Thyroid gland (tissue), 4 donors: Measurements from ENCODE around the gene SHISAL1.

ENCODE experiments used
- POLR2A ChIP-seq, 2 donors: fragments of 450-650 bp; IDR thresholded peaks; one replicate each; pipeline ENCODE4 v1.6.1; 2017; ENCODE audit warnings: antibody characterized with exemption in 2 of 2, mild to moderate bottlenecking in 2 of 2, moderate library complexity in 1 of 2
- TF ChIP-seq, protein P1 (sequence below), 6 experiments: fragments of 200-600 bp in 3 of 6; fragments of 450-650 bp in 3 of 6; sonication (generic) in 3 of 6; IDR thresholded peaks; one replicate each; pipeline ENCODE4 v1.5.1; 2016 to 2019; ENCODE audit warnings: antibody characterized with exemption in 6 of 6, mild to moderate bottlenecking in 2 of 6, inconsistent platforms in 1 of 6, moderate library complexity in 1 of 6

GRCh38 chr22:44351037-44351436, 38.3 kb upstream of the SHISAL1 start:
- TF ChIP-seq POLR2A (IDR thresholded peaks at IDR 0.05): no peak
- TF ChIP-seq, protein P1, sequence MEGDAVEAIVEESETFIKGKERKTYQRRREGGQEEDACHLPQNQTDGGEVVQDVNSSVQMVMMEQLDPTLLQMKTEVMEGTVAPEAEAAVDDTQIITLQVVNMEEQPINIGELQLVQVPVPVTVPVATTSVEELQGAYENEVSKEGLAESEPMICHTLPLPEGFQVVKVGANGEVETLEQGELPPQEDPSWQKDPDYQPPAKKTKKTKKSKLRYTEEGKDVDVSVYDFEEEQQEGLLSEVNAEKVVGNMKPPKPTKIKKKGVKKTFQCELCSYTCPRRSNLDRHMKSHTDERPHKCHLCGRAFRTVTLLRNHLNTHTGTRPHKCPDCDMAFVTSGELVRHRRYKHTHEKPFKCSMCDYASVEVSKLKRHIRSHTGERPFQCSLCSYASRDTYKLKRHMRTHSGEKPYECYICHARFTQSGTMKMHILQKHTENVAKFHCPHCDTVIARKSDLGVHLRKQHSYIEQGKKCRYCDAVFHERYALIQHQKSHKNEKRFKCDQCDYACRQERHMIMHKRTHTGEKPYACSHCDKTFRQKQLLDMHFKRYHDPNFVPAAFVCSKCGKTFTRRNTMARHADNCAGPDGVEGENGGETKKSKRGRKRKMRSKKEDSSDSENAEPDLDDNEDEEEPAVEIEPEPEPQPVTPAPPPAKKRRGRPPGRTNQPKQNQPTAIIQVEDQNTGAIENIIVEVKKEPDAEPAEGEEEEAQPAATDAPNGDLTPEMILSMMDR (IDR thresholded peaks at IDR 0.05): no peak
